Activated CD4-positive, alpha-beta T cell treated with anti-CD3 and anti-CD28 coated beads, Interleukin-2, amount 50 U/mL, for 48 hours (primary cell): Measurements from ENCODE around the gene G3BP1.
"Not testable (repeated sequence)": the region's sequence is repeated elsewhere in the genome, so short reads cannot be mapped to it uniquely, and the experiment has no call there.

Source experiments
- DNase-seq, 2 experiments: peaks; one replicate each; pipeline ENCODE4 v3.0.0-alpha.2; 2020

Gene G3BP1

DNA sequence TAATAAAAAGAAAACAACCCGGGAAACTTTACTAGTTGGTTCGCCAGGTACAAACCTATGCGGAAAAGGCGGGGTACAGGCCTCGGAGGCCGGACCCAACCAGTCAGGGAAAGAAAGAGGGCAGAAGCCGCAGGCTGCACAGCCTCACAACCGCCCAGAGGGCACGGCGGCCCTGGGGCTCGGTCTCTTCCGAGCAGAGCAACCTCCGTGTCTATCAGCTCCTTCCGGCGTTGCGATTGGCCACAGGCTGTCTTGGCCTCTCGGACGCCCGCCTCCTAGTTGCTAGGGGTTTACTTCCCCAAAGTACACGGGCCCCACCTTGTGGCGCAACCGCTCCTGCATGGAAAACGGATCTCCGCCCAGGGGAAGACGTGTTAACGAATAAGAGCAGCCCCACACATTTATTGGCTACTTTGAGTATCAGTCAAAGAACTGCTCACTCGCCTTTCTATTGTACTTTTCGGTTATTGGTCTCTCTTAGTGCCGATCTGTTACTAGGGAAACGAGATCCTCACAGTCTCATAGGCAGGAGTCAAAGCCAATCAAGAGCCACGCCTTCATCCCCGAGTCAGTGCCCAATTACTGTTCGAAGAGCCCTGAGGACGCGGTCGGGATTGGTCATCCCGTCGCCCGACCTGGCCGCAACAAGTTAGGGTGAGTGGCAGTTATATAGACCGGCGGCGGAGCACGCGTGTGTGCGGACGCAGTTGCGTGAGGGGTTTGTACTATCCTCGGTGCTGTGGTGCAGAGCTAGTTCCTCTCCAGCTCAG is at the start of gene G3BP1:
Gene G3BP1, plus strand, starts transcription at position 696 of the 770 bp plus-strand sequence. CDS start 14,667 bp downstream, outside the sequence.
- peak; percentile 98 to 99 for DNase-seq

DNA sequence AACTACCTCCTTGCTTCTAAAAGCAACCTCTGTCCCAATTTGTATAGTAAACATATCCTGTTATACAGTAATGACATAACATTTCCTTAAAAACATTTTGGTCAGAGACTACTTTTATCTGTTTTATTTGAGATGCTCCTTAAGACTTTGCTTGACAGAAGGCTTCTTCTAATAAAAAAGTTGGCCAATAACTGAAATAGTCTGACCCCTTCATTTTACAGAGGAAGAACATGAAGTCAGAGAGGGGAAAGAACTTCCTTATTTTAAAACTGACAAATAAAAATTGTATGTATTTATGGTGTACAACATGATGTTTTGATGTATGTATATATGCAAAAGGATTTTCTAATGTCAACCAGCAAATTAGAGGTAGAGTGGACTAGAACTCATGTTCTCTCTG is 49.2 kb upstream of the G3BP1 start:
- no peak for DNase-seq

DNA sequence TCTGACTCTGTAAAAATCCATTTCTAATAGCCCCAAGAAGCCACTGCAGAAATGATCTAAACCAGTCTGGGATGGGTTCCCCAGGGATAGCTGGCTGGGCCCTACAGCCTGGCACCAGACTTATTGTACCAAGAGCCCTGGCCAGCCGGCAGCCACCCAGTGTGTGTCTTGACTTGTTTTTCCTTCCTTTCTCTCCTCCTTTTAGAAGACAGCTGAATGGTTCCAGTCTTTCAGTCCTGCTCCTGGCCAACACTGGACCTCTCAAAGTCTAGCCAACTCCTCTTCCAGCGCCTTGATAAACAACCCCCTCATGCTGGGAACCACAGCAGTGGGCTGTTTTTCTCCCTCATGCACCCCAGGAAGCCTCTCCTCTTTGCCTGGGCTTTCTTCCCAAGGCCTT is 47.4 kb upstream of the G3BP1 start:
- DNase-seq, result no peak

DNA sequence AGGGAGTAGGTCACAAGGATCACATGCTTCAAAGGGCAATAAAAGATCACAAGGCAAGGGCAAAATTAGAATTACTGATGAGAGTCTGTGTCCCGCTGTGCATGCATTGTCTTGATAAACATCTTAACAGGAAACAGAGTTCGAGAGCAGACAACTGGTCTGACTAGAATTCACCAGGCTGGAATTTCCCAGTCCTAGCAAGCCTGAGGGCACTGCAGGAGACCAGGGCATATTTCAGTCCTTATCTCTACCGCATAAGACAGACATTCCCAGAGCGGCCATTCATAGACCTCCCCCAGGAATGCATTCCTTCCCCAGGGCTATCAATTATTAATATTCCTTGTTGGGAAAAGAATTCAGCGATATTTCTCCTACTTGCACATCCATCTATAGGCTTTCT is 42.2 kb upstream of the G3BP1 start:
- DNase-seq, result not testable (repeated sequence)

DNA sequence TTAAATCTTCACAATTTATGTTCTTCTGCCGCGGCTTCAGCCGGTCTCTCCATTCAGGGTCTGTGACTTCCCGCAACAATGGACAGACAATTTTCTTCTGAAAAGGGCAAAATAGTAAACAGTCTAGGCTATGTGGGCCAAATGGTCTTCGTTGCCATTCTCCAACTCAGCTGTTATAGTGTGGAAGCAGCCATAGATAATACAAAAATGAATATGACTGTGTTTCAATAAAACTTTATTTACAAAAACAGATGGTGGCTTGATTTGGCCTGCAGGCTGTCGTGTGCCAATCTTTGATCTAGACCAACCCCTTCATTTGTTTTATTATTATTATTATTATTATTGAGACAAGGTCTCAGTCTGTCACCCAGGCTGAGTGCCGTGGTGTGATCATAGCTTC is 41.4 kb upstream of the G3BP1 start:
- no peak for DNase-seq

DNA sequence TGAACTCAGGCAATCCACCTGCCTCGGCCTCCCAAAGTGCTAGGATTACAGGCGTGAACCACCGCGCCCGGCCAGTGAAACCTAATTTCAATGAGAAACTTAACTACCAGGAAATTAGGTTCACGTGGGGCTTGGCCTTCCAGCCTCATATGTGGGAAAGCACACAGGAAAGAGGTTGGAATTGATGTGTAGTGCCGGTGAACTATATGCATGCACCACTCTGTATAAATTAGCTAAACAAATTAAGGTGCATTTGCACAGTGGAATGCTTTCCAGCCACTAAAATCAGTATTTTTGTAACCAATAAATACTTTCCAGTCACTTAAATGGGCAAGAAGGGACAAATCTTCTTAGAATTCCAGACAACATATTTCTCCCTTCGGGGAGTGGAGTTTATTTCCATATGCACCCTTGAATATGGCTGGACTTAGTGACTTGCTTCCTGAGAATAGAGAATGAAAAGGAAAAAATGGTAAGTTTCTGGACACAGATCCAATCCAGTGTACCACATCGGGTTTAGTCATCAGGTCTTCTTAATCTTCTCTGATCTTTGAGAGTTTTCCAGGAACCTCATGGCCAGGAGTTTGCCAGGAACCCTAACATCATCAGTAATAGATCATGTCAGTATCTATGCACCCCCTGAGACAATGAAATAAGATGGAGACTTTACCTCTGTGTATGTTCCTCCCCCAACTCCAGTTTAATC is 38.2 kb upstream of the G3BP1 start:
- no peak for DNase-seq

DNA sequence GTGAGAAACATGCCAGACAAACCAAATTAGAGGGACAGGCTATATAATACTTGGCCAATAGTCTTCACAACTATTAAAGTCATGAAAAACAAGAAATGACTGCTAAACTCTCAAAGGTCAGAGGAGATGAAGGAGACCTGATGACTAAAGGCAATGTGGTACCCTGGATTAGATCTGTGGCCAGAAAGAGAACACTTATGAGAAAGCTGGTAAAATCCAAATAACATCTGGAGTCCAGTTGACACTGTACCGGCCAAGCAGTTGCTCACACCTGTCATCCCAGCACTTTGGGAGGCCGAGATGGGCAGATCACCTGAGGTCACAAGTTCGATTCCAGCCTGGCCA is 37.7 kb upstream of the G3BP1 start:
- no peak for DNase-seq

DNA sequence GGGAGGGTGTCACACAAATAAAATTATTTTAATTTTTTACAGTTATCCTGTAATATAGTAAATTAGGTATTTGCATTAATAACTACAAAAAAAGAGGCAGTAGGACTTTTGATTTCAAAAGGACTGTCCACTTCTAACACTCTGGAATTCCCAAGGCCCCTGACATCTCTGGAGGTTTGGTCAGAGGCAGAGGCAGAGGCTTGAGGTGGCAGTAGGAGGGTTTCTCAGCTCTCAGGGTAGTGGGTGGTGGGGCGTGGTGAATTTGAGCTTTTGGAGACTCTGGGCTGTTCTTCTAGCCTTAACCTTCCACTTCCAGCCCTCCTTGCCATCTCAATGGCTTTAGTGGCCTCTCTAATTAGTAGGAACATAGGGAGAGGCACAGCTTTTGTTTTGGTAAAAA is 36.1 kb upstream of the G3BP1 start:
- DNase-seq, result no peak

DNA sequence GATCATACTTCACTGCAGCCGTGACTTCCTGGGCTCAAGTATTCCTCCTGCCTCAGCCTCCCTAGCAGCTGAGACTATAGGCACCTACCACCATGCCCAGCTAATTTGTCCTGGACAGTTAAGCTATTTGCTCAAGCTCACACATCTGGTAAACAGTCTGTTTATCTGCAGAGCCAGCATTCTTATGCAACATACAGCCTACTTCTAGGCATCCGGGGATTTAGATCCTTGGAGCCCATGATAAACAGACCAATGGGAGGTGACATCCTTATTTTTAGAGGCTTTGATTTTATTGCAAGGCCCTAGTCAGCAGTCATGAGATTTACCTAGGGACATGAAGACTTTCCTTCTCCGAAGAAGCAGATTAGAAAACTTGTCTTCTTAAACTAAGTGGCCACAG is 34.3 kb upstream of the G3BP1 start:
- DNase-seq, result no peak

DNA sequence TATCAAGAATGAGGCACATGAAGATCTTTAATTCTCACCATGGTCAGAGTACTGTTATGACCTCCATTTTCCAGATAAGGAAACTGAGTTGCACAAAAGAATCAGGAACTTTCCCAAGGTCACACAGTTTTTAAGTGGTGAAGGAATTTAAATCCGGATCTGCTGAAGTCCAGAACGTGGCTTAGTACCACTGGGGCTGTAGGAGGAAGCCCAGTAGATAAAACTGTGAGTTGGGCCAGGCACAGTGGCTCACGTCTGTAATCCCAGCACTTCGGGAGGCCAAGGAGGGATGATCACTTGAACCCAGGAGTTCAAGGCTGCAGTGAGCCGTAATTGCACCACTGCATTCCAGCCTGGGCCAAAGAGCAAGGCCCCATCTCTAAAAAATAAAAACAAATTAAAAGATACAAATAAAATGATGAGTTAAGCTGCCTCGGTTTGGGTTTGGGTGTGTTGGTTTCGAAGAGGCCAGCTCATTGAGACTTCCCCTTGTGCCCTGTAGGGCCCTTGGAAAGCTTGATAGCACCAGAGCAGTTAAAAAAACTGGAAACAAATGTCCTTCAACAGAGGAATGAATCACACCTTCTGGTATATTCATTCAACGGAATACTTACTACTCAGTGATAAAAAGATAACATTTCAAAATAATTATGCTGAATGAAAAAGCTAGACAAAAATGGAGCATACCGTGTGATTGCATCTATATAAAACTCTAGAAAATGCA is 33.5 kb upstream of the G3BP1 start:
- no peak for DNase-seq

DNA sequence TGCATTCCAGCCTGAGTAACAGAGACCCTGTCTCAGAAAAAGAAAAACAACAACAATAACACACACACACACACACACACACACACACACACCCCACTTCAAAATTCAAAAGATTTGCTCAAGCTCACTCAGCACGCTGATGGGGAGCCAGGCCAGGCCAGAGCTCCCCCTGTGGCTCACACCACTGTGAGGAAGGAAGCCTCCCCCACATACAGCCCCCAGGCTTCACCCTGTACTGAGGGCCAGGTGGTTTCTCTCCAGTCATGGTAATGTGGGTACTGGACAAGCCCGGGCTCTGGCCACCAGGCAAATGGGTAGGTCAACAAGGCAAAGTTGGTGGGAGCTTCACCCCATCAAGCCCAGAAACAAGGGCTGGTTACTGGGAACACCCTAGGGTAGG is 32.4 kb upstream of the G3BP1 start:
- no peak for DNase-seq

DNA sequence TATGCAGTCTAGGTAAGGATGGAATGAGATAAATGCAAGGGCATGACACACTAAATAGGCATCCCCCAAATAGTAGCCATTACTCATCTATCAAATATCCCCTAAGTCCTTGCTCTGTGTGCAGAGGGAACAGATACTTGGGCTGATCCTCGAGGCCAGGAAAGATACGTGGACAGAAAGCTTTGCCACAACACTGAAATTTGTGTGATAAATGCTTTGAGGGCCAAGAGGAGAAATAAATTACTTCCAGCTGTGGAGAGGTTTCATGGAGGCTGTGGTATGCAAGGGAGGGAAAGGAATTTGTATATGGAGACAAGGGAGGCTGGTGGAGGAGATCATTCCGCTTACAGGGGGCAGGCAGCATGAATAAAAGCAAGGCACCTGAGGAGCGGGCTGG is 31.8 kb upstream of the G3BP1 start:
- no peak for DNase-seq

DNA sequence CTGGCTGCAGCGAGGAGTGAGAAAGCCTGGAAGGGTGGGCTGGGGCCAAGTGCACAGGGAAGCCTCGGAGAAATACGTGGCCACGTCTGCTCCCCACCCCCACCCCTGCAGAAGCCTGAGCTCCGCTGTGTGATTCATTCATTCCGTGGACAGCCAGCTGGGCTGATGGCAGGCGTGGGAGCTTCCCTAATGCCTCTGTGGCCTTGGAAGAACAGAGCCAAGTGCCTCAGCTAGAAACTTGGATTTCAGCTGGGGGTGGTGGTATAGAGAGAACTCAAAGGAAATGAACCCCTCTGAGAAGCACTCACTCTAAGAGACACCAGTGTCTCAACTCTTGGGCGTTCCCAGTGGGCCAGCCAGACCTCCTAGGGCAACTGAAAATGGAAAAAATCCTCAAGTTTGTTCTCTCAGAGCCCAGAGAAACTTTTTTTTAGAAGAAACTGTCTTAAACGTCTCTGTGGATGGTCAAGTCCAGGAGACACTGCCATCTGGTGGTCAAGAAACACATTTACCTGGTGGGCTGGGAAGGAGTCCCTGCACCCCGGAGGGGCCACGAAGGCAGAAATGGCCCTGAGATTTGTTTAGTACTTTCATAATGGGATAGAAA is 31.3 kb upstream of the G3BP1 start:
- peak; percentile 40 to 54 for DNase-seq

DNA sequence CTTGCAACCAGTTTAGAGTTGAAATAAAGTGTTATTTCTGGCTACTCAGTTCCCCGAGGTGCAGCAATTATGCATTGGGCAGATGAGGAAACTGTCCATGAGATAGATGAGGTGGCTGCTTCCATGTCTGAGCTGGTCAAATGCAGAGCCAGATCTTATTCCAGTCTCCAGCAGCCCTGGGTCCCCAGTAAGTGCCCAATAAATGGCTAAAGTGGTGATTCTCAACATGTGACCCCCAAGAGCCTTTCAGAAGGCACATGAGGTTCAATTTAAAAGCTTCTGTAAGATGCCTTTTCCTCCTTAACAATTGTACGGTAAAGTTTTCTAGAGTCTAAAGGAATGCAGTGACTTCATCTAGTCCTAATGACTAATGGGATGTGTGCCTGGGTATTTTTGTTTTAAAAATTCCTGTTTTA is 30.8 kb upstream of the G3BP1 start:
- no peak for DNase-seq

DNA sequence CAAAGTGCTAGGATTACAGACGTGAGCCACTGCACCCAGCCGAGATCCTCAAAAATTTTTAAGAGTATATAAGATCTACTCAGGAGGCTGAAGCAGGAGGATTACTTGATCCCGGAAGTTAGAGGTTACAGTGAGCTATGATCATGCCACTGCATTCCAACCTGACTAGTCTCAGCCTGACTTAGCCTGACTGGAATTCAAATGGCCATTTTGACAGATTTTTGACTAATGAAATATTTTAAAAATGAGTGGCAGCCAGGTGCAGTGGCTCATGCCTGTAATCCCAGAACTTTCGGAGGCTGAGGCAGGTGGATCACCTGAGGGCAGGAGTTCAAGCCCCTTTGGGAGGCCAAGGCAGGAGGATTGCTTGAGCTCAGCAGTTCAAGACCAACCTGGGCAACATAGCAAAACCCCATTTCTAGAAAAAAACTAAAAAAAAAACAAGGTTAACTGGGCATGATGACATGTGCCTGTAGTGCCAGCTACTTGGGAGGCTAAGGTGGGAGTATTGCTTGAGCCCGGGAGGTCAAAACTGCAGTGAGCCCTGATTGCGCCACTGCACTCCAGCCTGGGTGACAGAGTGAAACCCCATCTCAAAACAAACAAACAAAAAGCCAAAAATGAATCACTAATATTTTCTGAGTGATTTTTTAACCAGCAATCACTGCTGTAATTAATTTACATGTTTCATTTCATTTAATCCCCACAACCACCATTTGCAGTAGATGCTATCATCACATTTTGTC is 29.9 kb upstream of the G3BP1 start:
- no peak for DNase-seq

DNA sequence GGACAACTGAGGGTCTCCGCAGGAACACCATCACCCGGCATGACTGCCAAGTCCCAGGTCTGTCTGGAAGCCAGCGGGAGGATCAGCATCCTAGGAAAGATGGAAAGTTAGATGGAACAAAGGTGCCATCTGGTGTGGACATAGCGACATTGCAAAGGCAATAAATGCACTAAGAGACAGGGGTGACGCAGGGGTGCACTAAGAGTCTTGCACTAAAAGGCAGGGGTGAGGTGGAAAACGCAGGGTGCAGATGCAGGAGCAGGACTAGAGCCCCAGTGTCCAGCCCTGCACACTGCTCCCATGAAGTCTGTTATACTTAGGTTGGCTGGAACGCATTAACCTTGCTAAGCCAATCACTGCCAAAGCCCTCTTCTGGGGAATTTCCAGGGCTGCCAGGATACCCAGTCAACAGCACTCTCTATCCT is 28.9 kb upstream of the G3BP1 start:
- no peak for DNase-seq

DNA sequence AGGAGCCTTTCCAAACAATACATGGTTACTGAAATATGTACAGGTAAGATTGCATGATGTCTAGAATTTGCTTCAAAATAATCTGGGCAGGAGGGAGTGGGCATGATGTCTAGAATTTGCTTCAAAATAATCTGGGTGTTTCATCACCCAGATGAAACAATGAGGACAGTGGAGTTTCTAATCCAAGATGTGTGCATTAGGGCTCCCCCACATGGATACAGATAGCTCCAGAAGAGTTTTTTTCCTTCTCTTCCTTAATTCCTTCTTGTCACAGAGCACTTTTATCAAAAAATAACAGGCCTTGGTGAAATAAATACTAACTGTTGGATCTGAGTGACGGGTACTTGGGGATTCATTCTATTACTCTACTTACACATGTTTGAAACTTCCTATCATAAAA is 28.2 kb upstream of the G3BP1 start:
- no peak for DNase-seq

DNA sequence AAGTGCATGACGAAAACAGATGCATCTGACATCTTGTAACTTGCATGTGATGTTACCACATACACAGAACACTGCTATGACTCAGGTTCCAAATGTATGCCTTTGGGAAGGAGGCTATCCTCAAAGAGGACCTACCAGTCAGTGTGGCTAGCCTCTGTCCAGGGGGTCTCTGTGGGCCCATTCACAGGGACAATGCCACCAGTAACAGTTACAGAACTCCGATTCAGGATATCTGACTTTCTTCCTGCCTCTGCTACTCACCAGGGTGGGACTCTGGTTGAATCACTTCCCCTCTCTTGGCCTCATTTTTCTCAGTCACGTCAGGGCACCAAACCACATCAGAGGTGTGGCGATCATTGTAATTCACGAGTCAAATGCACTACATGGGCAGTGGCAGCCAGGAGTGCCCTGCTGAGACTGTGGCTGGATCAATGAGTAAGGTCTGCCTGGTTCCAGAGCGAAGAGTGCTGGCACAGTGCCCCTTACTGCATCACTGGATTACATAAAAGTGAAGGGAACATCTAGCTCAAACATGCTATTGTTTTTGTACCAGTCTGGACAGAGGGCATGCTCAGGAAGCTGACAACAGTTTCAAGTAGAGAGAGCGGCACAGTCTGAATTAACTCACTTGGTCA is 26.6 kb upstream of the G3BP1 start:
- peak; percentile 33 to 51 for DNase-seq

DNA sequence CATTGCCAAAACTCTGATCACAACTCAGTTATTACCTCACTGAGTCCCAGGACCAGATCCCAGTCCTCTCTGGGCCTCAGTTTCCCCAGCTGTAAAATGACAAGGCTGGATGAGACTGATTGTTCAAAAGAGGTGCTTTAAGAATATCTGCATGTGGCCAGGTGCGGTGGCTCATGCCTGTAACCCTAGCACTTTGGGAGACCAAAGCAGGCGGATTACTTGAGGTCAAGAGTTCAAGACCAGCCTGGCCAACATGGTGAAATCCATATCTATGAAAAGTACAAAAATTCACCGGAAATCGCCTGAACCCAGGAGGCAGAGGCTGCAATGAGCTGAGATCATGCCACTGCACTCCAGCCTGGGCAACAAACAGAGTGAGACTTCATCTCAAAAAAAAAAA is 21.6 kb upstream of the G3BP1 start:
- no peak for DNase-seq

DNA sequence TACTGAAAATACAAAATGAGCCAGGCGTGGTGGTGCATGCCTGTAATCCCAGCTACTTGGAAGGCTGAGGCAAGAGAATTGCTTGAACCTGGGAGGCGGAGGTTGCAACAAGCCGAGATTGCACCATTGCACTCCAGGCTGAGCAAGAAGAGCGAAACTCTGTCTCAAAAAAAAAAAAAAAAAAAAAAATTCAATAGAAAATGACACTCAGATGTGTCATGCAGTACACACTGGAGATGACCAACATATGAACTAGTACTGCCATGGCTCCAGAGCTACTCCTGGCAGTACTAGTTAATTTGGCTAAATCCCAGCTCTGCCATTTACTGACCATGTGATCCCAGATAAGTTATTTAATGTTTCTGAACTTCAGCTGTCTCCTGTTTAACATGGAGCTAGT is 20.7 kb upstream of the G3BP1 start:
- no peak for DNase-seq

DNA sequence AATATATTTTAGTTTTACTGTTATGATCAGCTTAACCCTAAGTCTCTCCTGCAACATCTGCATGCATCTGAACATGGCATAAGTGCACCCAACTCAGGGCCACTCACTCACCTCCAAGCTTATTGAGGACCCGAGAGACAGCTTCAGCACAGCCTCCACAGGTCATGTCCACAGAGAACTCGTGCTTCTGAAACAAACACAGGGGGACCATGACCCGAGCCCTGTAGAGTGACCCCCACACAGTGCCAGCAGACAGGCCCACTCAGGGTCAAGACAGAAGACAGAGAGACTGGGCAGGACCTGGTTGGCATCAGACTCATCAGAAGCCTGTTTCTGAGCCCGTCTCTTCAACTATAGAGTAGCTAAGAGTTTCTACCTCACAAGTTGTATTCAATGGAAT is 20.2 kb upstream of the G3BP1 start:
- DNase-seq, result no peak

DNA sequence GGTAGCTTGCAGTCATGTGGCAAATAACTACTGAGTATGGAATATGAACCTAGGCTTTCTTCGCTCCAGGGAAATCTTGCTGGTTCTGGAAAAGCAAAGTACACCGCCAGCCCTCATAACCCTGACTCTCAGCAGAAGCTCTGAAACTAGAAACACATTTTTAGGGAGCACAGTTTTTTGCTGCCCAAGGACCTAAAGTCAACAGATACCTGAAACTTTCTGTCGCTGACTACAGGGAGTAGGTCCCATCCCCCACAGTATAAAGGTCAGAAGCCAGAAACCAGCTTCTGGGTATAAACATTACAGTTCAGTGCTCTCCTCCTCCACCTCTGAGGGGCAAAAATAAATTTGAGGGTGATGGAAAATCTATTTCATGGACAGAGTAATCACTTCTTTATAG is 16.4 kb upstream of the G3BP1 start:
- no peak for DNase-seq
